Measurements from ENCODE around the gene ALDH1A1.
"Not testable (repeated sequence)": the region's sequence is repeated elsewhere in the genome, so short reads cannot be mapped to it uniquely, and the experiment has no call there.

ALDH1A1 gene

DNA sequence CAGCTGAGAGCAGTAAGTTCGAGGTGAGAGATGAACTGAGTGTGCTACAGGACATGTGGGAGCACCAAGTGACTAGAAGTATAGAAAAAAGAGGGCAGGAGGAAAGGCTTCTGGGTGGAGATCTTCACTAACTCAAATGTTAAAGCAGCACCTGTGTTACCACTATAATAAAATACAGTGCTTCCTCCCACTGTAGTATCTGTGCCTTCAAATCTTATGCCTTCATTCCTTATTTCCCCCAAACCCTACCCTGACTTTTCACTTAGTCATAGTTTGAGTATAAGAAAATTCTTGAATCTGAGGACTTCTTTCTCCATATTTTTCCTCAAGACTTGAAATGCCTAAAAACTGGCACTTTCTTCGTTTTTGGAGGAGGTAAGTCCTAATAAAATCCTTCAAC, 61.8 kb downstream of the ALDH1A1 start:
- DNase-seq, result no peak

- DNase-seq, result no peak
Observed at GRCh38 chr9:72888943-72889342, 63.9 kb downstream of the ALDH1A1 start.

- DNase-seq, result no peak
Observed at GRCh38 chr9:72888067-72888466, 64.8 kb downstream of the ALDH1A1 start.

DNA sequence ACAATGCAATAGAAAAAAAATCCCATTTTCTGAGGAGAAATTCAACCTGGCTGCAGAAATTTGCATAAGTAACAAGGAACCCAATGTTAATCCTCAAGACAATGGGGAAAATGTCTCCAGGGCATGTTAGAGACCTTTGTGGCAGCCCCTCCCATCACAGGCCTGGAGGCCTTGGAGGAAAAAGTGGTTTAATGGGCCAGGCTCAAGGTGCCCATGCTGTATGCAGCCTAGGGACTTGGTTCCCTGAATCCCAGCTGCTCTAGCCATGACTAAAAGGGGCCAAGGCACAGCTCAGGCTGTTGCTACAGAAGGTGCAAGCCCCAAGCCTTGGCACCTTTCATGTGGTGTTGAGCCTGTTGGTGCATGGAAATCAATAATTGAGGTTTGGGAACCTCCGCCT, 66.5 kb downstream of the ALDH1A1 start:
- DNase-seq, result no peak

DNA sequence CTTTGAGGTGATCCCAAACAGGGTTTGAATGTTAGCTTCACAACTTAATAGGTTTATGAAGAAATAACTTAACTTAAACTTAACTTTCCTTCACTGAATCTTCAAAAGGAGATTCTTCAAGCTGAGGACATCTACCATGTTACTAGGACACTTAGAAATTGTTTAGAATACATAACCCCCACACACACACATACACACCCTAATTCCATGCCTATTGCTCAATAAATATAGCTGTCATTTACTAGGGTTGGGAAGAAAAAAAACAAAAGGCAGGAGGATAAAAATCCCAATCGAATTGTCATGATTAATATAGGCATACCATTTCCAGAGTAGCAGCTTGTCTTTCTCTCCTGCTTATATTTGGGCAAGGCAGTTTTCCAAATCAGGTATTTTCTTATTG, 68.3 kb downstream of the ALDH1A1 start:
- DNase-seq, result no peak

GRCh38 chr9:72883875-72884274, 69.0 kb downstream of the ALDH1A1 start:
- DNase-seq, result no peak

DNA sequence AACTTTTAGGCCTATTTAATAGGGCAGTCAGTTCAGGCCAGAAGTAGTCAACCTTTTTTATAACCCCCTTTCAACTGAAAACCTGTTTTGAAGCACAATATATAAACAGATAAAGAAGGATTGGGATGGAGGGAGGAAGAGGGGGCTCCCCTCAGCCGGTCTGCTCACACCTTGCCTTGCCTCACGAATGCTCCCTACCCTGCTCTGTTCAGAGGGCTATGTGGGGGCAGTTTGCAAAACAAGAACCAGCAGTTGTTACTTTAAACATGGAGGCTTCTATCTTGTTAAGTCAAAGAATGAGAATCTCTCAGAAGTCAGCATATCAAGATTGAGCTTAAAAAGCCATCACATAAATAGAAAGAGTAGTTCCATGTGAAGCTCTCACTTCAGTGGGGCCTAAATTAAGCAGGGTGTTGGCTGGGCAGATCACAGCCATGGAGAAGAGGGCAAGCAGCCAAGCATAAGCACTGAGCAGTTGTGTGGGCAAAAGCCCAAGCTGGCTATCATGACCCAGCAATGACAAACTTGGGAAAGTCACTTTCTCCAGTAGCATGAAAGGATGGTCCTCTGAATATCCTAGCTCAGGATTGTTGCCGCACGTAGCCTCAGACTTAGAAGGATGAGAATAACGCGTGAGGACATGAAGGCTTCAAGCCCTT, 70.6 kb downstream of the ALDH1A1 start:
- DNase-seq, result no peak

- no peak for DNase-seq
Observed at GRCh38 chr9:72880821-72881220, 72.0 kb downstream of the ALDH1A1 start.

GRCh38 chr9:72875221-72875620, 77.6 kb downstream of the ALDH1A1 start:
- no peak for DNase-seq

DNA sequence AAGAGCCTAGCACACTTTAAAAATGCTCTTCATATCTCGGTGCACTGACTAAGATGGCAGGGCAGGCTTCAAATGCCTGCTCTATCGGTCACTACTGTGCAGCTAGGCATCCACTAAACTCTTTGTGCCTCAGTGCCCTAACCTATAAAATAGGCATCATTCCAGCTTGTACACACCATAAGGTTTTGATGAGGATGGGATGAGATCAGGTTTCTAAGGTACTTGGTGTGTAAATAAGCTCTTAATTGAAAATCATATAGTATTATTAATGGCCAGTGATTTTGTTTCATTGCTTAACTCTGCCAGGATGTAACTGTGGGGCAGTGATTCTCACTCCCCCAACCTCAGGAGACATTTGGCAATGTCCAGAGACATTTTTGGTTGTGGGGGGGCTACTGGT, 78.5 kb downstream of the ALDH1A1 start:
- no peak for DNase-seq

DNA sequence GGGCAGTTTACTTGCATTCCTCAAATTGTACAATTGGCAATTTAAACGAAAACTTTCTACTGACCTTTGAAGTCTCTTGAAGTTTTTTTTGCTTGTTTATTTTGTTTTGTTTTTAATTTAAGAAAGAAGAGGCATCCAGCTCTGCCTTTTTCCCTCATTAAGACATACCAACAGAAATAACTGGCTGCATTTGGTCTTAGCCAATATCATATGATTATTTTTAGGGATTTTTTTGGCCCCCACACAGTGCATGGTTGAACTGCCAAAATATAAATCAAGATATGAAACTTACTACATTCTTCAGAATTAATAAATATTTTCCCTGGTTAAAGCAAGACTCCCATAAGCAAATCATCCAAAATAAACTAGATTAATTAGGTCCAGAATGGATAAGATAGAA, 79.4 kb downstream of the ALDH1A1 start:
- DNase-seq, result no peak

DNA sequence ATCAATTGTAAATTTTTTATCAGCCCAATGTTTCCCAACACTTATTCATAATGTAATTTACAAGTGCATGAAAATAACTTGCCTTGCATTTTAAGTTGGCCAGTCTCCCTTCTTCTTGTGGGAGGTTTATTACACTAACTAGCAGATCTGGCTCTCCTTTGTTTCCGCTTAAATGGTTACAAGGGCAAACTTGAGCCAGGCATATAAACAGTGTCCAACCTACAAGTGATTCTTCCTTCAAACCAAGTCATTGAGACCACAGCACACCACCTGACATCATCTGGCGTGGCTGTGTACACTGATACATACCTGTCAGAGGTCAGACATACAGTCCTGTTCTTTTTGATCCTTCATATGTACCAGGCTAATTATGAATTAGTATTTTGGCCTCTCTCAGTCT, 80.1 kb downstream of the ALDH1A1 start:
- DNase-seq, result no peak

DNA sequence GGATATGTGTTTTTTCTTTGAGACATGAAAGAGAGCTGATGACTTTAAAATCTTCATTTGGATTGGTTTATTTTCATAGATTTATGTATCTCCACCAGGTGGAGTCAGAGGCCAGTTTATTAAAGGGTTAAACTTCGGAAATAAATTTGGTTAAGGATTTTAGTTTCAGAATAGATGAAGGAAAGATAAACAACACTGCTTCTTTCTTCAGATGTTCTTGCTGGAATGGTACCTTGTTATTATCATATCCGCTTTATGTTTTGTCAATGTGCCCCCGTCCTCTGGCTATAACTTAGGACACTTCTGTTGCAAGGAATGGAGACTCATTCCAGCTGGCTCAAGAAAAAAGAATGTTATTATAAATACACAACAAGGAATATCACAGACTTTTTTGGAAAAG, 81.2 kb downstream of the ALDH1A1 start:
- DNase-seq, result no peak

GRCh38 chr9:72864327-72864726, 88.5 kb downstream of the ALDH1A1 start:
- DNase-seq, result no peak

GRCh38 chr9:72863456-72864094, 89.3 kb downstream of the ALDH1A1 start:
- no peak for DNase-seq

GRCh38 chr9:72862788-72863187, 90.1 kb downstream of the ALDH1A1 start:
- DNase-seq, result not testable (repeated sequence)

DNA sequence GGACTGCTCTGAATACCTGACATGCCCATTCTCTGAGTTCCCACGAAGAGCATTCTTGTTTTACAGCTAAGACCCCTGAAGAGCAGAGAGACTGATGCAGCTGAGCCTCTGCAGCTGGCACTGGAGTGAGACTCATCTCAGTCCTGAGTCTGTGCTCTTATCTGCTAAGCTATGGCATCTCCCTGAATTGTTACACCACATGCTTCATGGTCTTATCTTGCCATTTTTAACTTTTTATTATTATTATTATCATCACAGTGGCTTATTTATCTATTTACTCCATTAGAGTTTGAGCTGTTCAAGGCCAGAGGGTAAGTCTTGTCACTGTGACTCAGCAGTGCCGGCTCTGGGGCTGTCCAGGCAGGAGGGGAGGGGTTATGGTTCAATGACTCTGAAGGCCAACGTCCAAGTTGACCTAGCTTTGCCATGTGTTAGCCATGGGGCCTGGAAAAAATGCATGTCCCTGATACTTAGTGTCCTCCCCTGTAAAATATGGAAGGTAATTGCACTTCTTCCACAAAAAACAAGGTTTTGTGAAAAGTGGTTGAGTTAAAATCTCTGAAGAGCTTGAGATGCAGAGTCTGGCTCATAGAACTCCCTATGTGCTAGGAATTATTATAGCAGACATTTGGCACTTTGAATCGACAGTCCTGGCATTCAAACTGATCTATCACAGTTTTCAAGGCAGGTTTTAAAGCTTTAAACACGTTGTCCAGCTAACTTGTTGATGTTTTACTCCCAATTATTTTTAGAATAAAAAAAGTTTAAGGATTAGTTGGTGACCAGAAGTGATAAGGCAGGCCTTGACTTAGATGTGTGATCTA, 94.6 kb downstream of the ALDH1A1 start:
- no peak for DNase-seq

DNA sequence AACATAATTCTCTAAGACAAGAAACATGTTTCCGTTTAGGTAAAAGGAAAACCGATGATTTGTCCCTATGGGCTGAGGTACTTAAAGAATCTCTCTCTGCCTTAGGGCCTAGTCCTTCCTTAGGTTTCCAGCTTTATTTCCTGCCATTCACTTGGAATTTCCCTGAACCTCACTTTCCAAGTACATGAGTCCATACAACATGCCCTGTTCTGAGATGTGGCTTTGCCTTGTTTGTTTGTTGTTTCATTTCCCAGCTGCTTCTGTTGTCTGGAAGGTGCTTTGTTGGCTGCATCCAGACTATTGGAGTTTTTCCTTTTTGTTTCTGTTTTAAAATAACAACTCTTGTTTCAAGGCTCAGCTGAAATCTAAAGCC, 95.2 kb downstream of the ALDH1A1 start:
- DNase-seq, result no peak

GRCh38 chr9:72856972-72857623, 95.8 kb downstream of the ALDH1A1 start:
- DNase-seq, result no peak

- DNase-seq, result no peak
Observed at GRCh38 chr9:72855890-72856523, 96.8 kb downstream of the ALDH1A1 start.

DNA sequence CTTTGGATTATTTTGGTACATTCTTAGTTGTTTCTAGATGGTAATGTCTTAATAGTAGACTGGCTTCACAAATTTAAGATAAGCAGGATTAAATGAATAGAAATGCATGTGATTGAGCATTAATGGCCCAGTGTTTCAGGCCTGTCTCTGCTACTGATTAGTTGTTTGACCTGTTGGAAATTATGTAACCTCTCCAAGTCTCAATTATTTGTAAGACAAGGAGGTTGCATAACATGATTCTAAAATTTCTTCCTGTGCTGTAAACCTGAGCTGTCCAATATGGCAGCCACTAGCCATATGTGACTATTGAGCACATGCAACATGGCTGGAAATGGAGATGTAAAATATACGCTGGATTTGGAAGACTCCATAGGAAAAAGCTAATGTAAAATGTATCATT, 97.5 kb downstream of the ALDH1A1 start:
- no peak for DNase-seq
